Sigmoid colon (tissue), 4 donors: ENCODE data around the gene CACNA1A.

ENCODE experiments used
- CTCF ChIP-seq, 4 experiments: fragments of 450-650 bp in 3 of 4; fragments of 200-600 bp in 1 of 4; IDR thresholded peaks; one replicate each; pipeline ENCODE4 v1.5.1; 2016 to 2019; ENCODE audit warnings: antibody characterized with exemption in 4 of 4, mild to moderate bottlenecking in 3 of 4, moderate library complexity in 2 of 4
- EP300 ChIP-seq, 4 donors: sonication (generic); formaldehyde crosslinking; IDR thresholded peaks; one replicate each; pipeline ENCODE4 v1.6.1; 2017; ENCODE audit warnings: antibody characterized with exemption in 4 of 4
- POLR2AphosphoS5 ChIP-seq, 4 donors: sonication (generic); formaldehyde crosslinking; IDR thresholded peaks; one replicate each; pipeline ENCODE4 v1.6.1; 2017; ENCODE audit warnings: antibody characterized with exemption in 4 of 4

- TF ChIP-seq POLR2AphosphoS5 (IDR thresholded peaks at IDR 0.05) = no peak
- no peak for TF ChIP-seq CTCF (IDR thresholded peaks at IDR 0.05)
- TF ChIP-seq EP300 (IDR thresholded peaks at IDR 0.05) = no peak
These were observed 299.7 kb downstream of the CACNA1A start for GRCh38 chr19:13206587-13206986.
